Keratinocyte (primary cell): ENCODE data around the gene TEX28.
"Not testable (repeated sequence)": the region's sequence is repeated elsewhere in the genome, so short reads cannot be mapped to it uniquely, and the experiment has no call there.

Source experiments
- CTCF ChIP-seq, 3 experiments: IDR thresholded peaks in 1 of 3; conservative IDR thresholded peaks in 1 of 3; optimal IDR thresholded peaks in 1 of 3; 2 replicates in 2 of 3; 3 replicates in 1 of 3; pipeline versions ENCODE3 to v1.5.1; 2011; ENCODE audit warnings: low read length in 3 of 3, mild to moderate bottlenecking in 3 of 3, moderate library complexity in 2 of 3, control low read depth in 1 of 3, inconsistent platforms in 1 of 3; ENCODE audit not compliant: insufficient read depth in 2 of 3; ENCODE audit errors: extremely low read depth in 1 of 3
- EZH2 ChIP-seq: IDR thresholded peaks from one replicate; pipeline ENCODE4 v1.6.1; 2012; ENCODE audit warnings: inconsistent platforms, mild to moderate bottlenecking, low read length, moderate library complexity

- TF ChIP-seq CTCF (optimal IDR thresholded peaks at IDR 0.05 in 1 of 3, IDR thresholded peaks at IDR 0.05 in 1 of 3, conservative IDR thresholded peaks at IDR 0.05 in 1 of 3; ENCODE audit: extremely low read depth in 1 of 3, insufficient read depth in 2 of 3, low read length in 3 of 3); EZH2: not testable (repeated sequence)
These were observed 48.7 kb upstream of the TEX28 start for GRCh38 chrX:154343620-154344019.
